Epithelial cell of proximal tubule (primary cell): ENCODE measurements around the gene PPARA. TPM values are rescaled to one million over a fixed set of nuclear protein-coding genes. Genes with fewer than 3 reads are reported as not detected.
A peak's percentile ranks its signal among the peaks of the same experiment; 100 is the strongest.
"Not testable (repeated sequence)": the region's sequence is repeated elsewhere in the genome, so short reads cannot be mapped to it uniquely, and the experiment has no call there.

ENCODE experiments used
- DNase-seq: peaks from one replicate; pipeline ENCODE4 v3.0.0-alpha.2; 2011; ENCODE audit warnings: low read depth
- H3K4me3 ChIP-seq: 2 replicates; pipeline ENCODE4 v1.5.1; 2011; ENCODE audit warnings: low read depth, mild to moderate bottlenecking, low read length
- CTCF ChIP-seq: conservative IDR thresholded peaks from 2 replicates; pipeline ENCODE4 v1.5.1; 2012; ENCODE audit warnings: low read depth, mild to moderate bottlenecking, low read length
- total RNA-seq: library from RNA; depleted of rRNA; stranded (reverse); fragments of >200 nt; gene quantifications from 2 replicates; pipeline ENCODE4 v1.2.3, GENCODE V29; 2015

PPARA gene
- total RNA-seq, 1 donor from 2014 or later: 18.5 TPM

- DNase-seq: no peak
- H3K4me3 ChIP-seq: no peak within 1 kb of the TSS
These were observed 112.9 kb downstream of the PPARA start, which contains the start of gene PKDREJ for GRCh38 chr22:46263216-46263590. PKDREJ (minus strand) TSS chr22:46263343; CDS start chr22:46263322, 21 bp downstream.

GRCh38 chr22:46264520-46264919 is 114.2 kb downstream of the PPARA start:
- not testable (repeated sequence) for DNase-seq, H3K4me3 ChIP-seq

More at GRCh38 chr22:46263216-46263590, 112.9 kb downstream of the PPARA start, which contains the start of gene PKDREJ:
- no peak for TF ChIP-seq CTCF

- not testable (repeated sequence) for H3K4me3 ChIP-seq, DNase-seq
These were observed 115.3 kb downstream of the PPARA start for GRCh38 chr22:46265627-46266026.

GRCh38 chr22:46267431-46268279 is 117.3 kb downstream of the PPARA start, which contains the start of gene TTC38:
TTC38 (plus strand) TSS chr22:46268008; CDS start chr22:46268040, 32 bp downstream.
- H3K4me3 ChIP-seq: peak within 1 kb of the TSS; percentile 97
- TF ChIP-seq CTCF: no peak
- DNase-seq: no peak

- no peak for DNase-seq
- H3K4me3 ChIP-seq: peak overlapping the region; percentile 97
- TF ChIP-seq CTCF: no peak
These were observed 119.2 kb downstream of the PPARA start for GRCh38 chr22:46269564-46269963.

GRCh38 chr22:46272196-46272595 is 121.9 kb downstream of the PPARA start:
- DNase-seq: no peak
- no peak for TF ChIP-seq CTCF
- no peak overlapping the region for H3K4me3 ChIP-seq

- TF ChIP-seq CTCF: no peak
- no peak for DNase-seq
These were observed 122.6 kb downstream of the PPARA start for GRCh38 chr22:46272762-46273431.

More at GRCh38 chr22:46272762-46273431, 122.6 kb downstream of the PPARA start:
- no peak overlapping the region for H3K4me3 ChIP-seq
